GM21526 (cell line): ENCODE measurements around the gene TEKT5.
"Not testable (repeated sequence)": the region's sequence is repeated elsewhere in the genome, so short reads cannot be mapped to it uniquely, and the experiment has no call there.

Experiments
- ATAC-seq: cut with Tn5 transposase; IDR thresholded peaks from one replicate; pipeline ENCODE4 v1.9.1; 2021; ENCODE audit warnings: moderate library complexity; ENCODE audit not compliant: unreplicated experiment, low FRiP score

The TEKT5 gene

DNA sequence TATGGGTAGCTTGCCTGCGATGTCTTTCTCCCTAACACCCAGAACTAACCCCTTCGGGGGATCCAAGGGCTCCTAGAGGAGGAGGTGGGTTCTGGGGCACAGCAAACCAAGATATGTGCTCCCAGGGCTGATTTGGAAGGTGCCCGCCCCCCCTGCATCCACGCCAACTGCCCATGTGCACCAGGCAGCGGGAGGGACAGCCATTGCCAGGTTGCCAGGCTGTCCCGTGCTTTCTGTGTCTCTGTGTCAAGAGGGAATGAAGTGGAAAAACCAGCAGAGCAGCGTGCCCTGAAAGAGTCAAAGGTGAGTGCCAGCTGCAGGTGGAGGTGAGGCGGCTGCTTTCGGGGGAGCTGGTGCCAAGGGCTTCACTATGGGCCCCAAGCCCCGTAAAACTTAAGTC lies 6.4 kb downstream of the TEKT5 start:
- ATAC-seq: no peak

DNA sequence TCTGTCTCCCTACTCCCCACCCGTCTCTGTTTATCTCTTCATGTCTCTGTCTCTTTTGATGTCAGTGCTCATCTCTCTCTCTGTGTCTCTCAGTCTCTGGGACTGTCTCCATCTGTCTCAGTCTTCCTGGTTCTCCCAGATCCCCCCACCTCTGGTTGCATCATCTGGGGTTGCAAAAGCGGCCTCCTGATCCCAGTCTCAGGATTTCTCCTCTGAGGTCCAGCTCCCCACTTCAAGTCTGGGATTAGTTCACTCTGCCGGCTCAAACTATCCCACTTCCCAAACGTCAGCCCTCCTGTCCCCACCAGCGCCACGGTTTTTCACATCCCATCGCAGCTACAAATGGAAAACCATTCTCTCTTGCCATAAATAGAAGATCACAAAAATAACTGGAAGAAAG lies 9.0 kb downstream of the TEKT5 start:
- no peak for ATAC-seq

DNA sequence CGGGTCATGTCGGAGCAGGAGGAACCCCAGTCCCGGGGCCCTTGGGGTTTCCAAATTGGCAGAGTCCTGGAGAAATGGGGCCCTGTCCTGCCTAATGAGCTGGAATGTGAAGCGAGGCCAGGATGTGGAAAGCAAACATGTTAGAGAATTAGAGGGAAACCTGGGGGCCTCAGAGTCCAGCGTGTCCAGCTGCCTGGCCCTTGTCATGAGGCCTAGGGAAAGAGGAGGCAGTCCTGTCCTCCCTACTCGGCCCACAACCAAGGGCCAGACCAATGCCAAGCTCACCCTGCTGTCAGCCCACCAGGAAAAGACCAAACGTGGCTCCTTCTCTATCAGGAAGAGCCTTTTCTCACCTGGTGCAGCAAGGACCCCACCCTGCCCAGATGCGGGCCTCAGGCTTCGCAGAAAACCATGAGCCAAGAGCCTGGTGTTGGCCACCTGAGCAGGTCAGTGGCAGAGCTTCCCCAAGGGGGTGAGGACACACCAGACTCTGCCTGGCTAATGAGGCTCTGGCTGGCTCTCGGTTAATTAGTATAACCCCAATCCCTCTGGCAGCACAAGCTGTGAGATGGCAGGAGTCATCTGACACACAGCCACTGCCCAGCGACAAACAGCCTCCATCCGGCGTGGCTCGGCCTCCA lies 10.1 kb downstream of the TEKT5 start:
- no peak for ATAC-seq

DNA sequence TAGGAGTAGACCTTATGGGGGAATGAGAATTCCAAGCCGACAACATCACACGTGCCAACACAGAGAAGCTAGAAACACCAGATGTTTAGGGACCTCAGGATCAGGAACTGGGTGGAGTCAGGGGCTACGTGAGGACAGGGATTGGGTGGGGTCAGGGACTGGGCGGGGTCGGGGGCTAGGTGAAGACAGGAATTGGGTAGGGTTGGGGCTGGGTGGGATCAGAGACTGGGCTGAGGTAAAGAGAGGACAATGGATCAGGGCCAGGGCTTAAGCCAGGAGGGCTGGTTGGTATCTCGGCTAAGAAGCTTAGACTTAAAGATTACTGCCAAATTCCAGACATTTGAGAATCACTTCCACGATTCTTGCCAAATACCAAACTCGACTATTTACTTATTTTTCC lies 11.6 kb downstream of the TEKT5 start:
- ATAC-seq: no peak

DNA sequence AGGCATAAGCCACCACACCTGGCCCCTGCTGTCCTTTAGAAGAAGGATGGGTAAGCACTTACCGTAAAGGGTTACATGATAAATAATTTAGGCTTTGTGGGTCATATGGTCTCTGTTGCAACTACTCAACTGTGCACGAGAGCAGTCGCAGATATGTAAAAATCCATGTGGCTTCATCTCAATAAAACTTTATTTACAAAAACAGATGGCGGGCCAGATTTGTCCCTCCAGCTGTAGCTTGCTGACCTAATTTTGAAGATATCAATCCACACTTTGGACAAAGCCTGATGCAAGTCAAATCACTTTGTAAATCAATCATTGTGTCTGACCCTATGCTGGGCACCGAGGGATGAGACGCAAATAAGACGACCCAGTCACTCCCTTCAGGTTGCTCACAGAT lies 12.1 kb downstream of the TEKT5 start:
- no peak for ATAC-seq

DNA sequence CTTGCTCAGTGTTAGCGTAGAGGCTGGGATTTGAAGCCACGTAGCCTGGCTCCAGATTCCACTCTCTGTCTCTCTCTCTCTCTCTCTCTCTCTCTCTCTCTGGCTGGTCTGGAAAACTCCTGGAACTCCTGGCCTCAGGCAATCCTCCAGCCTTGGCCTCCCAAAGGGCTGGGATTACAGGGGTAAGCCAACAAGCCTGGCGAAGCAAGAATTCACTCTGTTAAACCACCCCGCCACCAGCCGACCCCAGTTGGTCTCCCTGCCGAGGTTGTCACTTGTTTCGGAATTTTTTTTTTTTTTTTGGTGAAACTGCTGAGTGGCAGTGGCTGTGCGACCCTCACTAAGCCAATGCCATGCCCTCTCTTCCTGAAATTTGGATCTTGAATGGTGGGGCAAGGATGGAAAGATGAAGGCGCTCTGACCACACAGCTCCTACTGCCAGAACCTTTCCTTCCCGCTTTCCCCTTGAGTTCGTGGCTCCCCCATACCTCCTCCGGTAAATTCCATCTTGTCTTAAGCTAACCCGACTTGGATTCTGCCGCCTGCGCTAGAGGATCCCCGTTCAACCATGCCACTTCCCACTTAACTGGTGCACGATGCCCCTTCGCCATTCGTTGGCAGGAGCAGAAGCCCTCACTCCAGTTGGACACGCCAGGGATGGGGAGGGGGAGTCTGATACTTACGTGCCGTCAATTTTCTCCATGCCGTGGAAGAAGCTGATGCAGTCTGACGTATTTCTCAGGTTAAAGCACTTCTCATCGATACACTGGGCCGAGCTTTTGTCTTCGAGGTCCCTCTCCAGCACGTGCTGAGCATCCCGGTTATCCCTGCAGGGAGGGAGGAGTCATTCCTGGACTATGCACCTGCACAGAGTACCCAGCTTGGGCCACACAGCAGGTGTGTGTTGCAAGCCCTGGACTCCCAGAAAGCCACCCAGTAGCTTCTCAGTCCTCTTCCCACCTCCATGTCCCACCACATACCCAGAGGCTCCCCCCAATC lies 13.1 kb downstream of the TEKT5 start:
- ATAC-seq: no peak

DNA sequence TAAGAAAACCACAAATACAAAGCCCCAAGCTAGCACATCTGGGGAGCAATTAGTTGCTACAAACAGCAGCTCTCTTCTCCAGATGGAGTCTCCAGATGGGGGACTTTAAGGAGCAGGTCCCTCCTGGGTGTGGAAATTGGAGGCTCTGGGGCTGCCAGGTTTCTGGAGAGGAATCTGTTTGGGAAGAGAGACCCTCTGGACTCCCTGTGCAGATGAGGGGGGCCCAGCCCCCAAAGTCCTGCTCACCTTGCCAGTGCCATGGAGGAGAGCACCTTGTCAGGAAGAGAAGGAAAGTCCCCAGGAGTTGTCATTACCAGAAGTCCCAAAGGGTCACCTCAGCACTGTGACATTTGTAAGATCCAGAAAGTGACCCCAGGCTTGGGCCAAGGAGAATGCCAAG lies 14.8 kb downstream of the TEKT5 start:
- ATAC-seq: no peak

DNA sequence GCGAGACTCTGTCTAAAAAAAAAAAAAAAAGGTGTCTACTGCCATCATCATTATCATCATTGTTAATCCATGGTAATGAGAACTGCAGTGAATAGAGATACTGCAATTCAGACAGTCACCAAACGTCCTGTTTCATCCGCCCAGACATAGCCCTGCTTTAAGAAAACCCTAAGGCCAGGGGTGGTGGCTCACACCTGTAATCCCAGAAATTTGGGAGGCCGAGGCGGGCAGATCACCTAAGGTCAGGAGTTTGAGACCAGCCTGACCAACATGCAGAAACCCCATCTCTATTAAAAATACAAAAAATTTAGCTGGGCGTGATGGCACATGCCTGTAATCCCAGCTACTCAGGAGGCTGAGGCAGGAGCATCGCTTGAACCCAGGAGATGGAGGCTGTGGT lies 15.3 kb downstream of the TEKT5 start:
- not testable (repeated sequence) for ATAC-seq

DNA sequence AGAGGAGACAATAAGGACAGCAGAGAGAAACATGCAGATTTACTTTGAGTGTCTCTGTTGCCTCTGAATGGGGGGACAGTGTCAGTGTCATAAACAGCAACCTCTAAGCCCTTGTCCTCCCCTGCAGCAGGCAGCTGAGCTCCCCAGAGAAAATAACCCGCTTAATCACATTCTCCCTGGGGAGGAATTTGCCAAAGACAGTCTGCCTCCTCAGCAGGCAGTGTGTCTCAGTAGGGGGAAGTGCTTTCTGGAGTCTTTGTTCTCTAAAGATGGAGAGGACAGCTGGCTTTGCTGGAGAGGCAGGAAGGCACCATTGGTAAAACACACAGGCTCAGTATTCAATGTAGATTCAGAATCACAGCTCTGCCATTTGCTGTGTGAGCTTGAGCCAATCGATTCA lies 16.1 kb downstream of the TEKT5 start:
- no peak for ATAC-seq

DNA sequence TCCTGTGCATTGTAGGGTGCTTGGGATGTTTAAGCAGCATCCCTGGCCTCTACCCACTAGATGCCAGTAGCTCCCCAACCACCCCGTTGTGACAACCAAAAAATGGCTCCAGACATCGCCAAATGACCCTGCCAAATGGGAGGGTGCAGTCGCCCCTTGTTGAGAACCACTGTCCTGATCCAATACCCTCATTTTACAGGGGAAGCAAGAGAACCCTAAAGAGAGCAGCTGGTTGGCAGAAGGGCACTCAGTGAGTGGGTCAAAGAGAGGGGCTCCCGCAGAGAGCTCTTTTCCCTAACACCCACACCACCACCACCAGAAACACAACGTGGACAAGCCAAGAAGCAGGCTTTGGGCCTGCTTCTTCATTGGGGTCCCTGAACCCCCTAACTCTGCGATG lies 18.4 kb downstream of the TEKT5 start:
- no peak for ATAC-seq

DNA sequence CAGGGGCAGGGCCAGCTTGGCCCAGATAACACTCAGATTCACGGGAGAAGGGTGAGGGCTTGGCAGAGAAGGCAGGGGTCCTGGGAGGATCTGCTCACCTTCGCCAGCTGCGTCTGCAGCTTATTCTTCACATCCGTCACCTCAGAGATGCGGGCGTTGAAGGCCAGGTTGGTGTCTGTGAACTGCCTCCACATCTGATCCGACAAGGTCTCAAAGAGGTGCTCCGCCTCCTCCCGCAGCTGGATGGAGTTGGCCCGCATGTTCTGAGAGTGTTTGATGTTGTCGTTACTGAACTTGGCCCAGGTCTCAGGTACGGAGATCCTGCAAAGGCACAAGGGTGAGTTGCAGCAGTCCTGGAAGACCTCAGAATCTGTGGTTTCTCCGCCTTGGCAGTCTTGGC lies 18.9 kb downstream of the TEKT5 start:
- no peak for ATAC-seq

DNA sequence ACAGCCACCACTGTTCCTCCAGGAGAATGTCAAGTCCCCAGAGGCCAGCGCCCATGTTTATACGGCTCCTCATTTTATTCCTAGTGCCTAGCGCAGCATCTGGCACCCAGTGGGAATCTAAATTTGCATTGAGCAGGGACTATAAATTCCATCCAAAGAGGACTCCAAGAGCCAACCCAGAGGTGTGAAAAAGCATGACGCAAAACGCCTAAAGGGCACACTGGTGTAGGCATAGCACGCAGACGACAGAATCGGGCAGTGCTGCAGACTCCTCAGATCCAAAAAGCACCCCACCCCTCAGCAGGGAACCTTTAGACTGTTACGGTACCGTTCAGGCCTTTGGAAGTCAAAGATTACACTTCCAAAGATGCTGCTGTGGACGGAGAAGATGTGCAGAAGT lies 19.5 kb downstream of the TEKT5 start:
- no peak for ATAC-seq

DNA sequence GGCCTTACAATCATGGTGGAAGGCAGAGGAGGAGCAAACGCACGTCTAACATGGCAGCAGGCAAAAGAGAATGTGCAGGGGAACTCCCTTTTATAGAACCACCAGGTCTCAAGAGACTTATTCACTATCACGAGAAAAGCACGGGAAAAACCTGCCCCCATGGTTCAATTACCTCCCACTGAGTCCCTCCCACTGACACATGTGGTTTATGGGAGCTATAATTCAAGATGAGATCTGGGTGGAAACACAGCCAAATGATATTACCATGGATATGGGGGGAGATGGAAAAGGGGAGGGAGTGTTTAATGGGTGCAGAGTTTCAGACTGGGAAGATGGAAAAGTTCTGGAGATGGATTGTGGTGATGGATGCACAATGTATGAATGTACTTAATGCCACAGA lies 23.0 kb downstream of the TEKT5 start:
- no peak for ATAC-seq

DNA sequence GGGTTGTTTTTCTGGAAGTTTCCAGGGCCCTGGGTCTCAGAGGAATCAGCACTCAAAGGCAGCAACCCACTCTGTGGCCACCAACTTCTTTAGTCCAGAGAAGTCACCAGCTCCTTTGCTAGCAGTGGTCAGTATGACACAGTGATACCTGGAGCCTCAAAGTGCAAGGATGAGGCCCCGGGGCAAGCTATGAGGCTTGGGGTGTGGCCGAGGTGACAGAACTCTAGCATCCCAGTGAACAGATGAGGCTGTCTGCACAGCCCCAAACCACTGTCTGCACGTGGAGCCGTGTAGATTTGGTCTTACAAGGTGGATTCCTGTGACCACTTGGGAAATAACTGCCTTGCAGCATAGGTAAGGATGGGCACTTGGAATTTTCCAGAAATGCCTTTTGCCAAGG lies 24.9 kb downstream of the TEKT5 start:
- no peak for ATAC-seq

DNA sequence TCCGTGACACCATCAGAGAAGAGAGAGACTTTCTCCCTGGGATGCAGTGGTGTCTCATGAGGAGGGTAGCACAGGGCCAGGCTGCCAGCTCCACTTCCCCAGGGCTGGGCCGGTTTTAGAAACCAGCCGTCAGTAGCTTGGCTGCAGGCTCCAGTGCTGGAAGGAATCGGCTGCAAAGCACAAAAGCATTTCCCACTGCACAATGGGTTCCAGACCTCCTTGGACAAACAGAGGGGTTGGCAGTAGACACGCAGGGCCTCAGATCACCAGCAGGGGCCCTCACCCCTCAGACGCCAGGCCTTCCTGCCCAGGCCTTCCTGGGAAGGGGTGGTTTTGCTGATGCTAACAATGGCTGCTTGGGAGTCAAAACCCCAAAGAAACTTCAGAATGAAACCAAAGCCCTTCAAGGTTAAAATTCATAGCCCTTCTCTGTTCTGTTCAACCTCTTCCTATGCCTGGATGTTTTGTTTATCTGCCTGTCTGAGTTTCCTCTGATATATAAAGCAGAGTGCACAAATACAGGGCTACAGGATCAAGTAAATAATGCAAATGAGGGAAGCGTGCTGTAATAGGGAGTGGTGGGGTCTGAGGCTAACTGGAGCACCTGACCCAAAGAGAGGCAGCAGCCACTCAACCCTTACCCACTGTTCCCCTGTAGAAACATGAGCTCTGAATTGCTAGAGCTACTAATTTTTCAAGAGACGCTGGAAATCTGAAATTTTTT lies 26.2 kb downstream of the TEKT5 start:
- ATAC-seq: no peak

DNA sequence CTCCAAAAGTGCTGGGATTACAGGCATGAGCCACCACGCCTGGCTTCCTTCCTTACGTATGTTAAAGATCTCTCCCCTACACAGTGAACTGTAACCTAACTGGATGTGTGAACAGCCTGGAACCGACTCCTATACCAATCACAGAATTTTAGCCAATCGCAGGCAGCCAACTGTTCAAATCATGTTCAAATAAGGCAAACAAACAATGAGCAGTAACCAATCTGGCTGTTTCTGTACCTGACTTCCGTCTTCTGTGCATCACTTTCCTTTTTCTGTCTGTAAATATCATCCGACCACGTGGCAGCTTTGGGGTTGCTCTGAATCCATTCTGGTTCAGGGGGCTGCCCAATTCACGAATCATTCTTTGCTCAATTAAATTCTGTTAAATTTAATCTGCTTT lies 27.5 kb downstream of the TEKT5 start:
- no peak for ATAC-seq

DNA sequence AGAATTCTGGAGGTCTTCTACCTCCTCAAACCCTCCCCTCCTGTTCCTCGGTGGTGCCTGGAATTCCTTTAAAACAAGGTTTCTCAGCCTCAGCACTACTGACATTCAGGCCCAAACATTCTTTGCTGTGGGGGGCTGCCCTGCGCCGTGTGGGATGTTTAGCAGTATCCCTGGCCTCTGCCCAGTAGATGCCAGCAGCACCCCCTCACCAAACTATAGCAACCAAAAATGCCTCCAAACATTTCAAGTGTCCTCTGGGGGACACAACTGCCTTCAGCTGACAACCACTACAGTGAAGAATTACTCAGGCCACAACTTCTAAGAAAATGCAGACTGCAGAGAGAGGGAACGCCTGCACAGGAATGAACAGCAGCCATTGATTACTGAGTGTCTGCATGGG lies 28.4 kb downstream of the TEKT5 start:
- ATAC-seq: no peak

DNA sequence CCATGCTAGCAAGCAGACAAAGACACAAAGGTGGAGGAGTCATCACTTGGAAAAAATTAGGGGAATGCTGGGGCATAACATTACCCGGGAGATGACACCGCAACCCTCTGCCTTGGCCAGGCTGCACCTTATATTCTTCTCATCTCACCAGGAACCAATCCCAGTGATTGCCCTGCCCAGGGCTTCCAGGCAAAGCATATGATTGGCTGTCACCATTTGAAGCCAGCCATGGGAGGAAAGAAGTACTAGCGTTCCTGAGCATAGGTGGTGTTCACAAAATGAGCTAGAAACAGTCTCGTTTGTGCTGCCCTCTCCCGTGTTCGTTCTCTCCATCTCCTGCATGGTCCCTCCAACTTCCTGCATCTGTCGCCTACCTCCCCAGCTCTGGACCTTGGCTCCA lies 29.6 kb downstream of the TEKT5 start:
- no peak for ATAC-seq

DNA sequence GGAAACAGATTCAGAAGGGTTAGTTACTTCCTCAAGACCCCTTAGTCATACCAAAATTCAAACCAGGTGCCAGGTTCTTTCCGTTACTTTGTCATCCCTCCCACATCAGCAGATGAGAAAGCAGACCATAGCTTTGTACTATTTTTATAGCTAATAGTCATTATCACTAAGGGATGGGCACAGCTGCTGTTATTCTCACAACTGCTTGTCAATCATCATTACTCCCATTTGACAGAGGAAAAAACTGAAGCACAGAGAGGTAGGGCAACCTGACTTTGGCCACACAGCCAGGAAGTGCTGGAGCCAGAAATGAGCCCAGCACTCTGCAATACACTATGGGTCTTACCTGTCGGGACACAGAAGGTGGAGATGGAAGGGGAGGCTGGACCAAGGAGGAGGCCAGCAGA lies 30.0 kb downstream of the TEKT5 start:
- no peak for ATAC-seq

DNA sequence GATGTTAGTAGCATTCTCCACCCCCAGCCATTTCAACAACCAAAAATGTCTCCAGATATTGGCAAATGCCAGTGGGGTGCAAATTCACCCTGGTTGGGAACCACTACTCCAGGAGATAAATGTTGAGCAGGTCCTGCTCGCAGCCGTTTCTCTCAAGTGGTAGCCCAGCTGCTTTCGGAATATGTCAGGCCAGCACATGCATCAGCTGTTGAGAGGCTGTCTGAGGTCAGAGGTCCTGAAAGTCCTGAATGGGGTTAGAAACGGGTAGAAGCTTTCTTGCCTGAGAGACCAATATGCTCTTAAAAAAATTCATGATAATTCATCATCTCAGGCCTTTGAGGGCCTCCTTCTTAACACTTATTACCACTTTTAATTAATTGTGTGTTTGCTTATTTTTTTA lies 31.0 kb downstream of the TEKT5 start:
- ATAC-seq: no peak

DNA sequence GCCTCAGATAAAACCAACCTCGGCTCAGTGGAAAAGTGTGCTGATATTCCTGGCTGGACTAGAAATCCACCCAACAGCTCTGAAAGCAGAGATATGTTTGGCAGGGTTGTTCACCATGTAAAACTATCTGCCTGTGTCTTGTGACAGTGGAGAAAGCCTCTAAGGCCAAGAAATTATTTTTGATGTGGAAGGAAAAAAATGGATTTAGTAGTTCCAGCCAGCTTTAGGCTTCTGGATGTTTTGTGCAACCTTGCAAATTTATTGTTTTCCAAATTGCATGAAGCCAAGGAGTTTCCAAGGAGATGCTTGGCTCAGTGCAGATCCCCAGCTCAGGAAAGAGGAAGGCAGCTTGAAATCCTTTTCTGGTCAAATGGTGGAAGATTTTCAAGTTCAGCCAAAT lies 31.6 kb downstream of the TEKT5 start:
- ATAC-seq: no peak
